Tibial nerve (tissue), 4 donors: ENCODE measurements around the gene ATP8A1.

Experiments used
- EP300 ChIP-seq, 2 donors: sonication (generic); formaldehyde crosslinking; IDR thresholded peaks; one replicate each; pipeline ENCODE4 v1.6.1; 2017; ENCODE audit warnings: antibody characterized with exemption in 2 of 2, mild to moderate bottlenecking in 1 of 2
- POLR2A ChIP-seq, 2 donors: fragments of 450-650 bp; IDR thresholded peaks; one replicate each; pipeline ENCODE4 v1.6.1; 2017; ENCODE audit warnings: antibody characterized with exemption in 2 of 2, mild to moderate bottlenecking in 2 of 2, moderate library complexity in 2 of 2
- TF ChIP-seq, protein P1 (sequence below), 5 experiments: fragments of 200-600 bp in 3 of 5; fragments of 450-650 bp in 2 of 5; sonication (generic) in 3 of 5; IDR thresholded peaks; one replicate each; pipeline ENCODE4 v1.5.1; 2016 to 2019; ENCODE audit warnings: antibody characterized with exemption in 5 of 5, mild to moderate bottlenecking in 3 of 5, moderate library complexity in 2 of 5

DNA sequence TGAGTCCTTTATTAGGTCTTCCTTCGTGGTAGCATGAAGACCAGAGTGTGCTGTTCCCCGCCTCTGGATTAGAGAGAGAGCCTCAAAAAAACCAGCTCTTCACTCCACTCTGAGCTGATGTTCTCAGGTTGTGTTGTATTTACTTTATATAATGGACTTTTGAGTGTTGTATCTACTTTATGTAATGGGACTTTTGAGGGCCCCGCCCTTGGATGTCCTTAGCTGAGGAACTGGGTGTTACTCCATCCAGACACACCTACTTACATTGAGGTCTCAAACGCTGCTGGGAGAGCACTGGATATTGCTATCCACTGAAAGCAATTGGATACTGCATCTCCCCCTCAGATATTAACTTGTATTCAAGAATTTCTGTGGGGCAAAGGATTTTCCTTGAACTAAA is 28.2 kb downstream of the ATP8A1 start:
- TF ChIP-seq, protein P1, sequence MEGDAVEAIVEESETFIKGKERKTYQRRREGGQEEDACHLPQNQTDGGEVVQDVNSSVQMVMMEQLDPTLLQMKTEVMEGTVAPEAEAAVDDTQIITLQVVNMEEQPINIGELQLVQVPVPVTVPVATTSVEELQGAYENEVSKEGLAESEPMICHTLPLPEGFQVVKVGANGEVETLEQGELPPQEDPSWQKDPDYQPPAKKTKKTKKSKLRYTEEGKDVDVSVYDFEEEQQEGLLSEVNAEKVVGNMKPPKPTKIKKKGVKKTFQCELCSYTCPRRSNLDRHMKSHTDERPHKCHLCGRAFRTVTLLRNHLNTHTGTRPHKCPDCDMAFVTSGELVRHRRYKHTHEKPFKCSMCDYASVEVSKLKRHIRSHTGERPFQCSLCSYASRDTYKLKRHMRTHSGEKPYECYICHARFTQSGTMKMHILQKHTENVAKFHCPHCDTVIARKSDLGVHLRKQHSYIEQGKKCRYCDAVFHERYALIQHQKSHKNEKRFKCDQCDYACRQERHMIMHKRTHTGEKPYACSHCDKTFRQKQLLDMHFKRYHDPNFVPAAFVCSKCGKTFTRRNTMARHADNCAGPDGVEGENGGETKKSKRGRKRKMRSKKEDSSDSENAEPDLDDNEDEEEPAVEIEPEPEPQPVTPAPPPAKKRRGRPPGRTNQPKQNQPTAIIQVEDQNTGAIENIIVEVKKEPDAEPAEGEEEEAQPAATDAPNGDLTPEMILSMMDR (IDR thresholded peaks at IDR 0.05), result no peak
- TF ChIP-seq EP300 (IDR thresholded peaks at IDR 0.05), result no peak
- no peak for TF ChIP-seq POLR2A (IDR thresholded peaks at IDR 0.05)
